H1 (cell line): ENCODE results near the gene ANAPC5. TPM values are rescaled to one million over a fixed set of nuclear protein-coding genes. Genes with fewer than 3 reads are reported as not detected.

Source experiments
- CBX5 ChIP-seq: fragments of 300-800, 300-1000 bp; sonication (generic); IDR thresholded peaks from 2 replicates; pipeline ENCODE4 v1.7.1; 2016; ENCODE audit warnings: antibody characterized with exemption, low read length, low read depth
- CHD1 ChIP-seq: IDR thresholded peaks from 2 replicates; pipeline ENCODE4 v1.6.1; 2012; ENCODE audit warnings: low read depth, low read length, improper control_type of control experiment
- CREB1 ChIP-seq: IDR thresholded peaks from 2 replicates; pipeline ENCODE4 v1.6.1; 2012; ENCODE audit warnings: inconsistent platforms
- EGR1 ChIP-seq: IDR thresholded peaks from 2 replicates; pipeline ENCODE4 v1.6.1; 2011; ENCODE audit warnings: low read depth, low read length, borderline replicate concordance
- EP300 ChIP-seq, 2 experiments: IDR thresholded peaks; 1 replicate in 1 of 2; 2 replicates in 1 of 2; pipeline ENCODE4 v1.6.1; 2011 to 2012; ENCODE audit warnings: low read depth in 2 of 2, low read length in 2 of 2, mild to moderate bottlenecking in 2 of 2, borderline replicate concordance in 1 of 2, inconsistent platforms in 1 of 2, moderate library complexity in 1 of 2
- JUN ChIP-seq: IDR thresholded peaks from 2 replicates; pipeline ENCODE4 v1.6.1; 2011; ENCODE audit warnings: low read depth, mild to moderate bottlenecking, improper control_type of control experiment, low read length
- KDM4A ChIP-seq: IDR thresholded peaks from one replicate; pipeline ENCODE4 v1.7.1; 2012; ENCODE audit warnings: low read depth, mild to moderate bottlenecking, moderate library complexity, low read length, inconsistent platforms; ENCODE audit not compliant: severe bottlenecking
- KDM5A ChIP-seq: fragments of 200-600 bp; IDR thresholded peaks from 2 replicates; pipeline ENCODE4 v1.7.1; 2012; ENCODE audit warnings: mild to moderate bottlenecking, low read length, inconsistent platforms, mixed read lengths
- NANOG ChIP-seq: IDR thresholded peaks from 2 replicates; pipeline ENCODE4 v1.6.1; 2011; ENCODE audit warnings: low read length, low read depth, mild to moderate bottlenecking, inconsistent platforms; ENCODE audit not compliant: insufficient read depth, poor library complexity, severe bottlenecking
- NRF1 ChIP-seq: IDR thresholded peaks from 2 replicates; pipeline ENCODE4 v1.6.1; 2011; ENCODE audit warnings: mild to moderate bottlenecking, low read depth, low read length, improper control_type of control experiment
- RFX5 ChIP-seq: IDR thresholded peaks from 2 replicates; pipeline ENCODE4 v1.6.1; 2011; ENCODE audit warnings: low read depth, low read length, improper control_type of control experiment, borderline replicate concordance
- RNF2 ChIP-seq: fragments of 200-900, 300-1000 bp; sonication (generic); IDR thresholded peaks from 2 replicates; pipeline ENCODE4 v1.7.1; 2016; ENCODE audit warnings: borderline replicate concordance, low read depth, mild to moderate bottlenecking, antibody characterized with exemption, low read length; ENCODE audit not compliant: poor library complexity, severe bottlenecking; ENCODE audit errors: missing control alignments
- SIRT6 ChIP-seq: IDR thresholded peaks from one replicate; pipeline ENCODE4 v1.7.1; 2012; ENCODE audit warnings: low read length, inconsistent platforms
- SP4 ChIP-seq: IDR thresholded peaks from 2 replicates; pipeline ENCODE4 v1.6.1; 2012; ENCODE audit warnings: low read length, inconsistent platforms
- SRF ChIP-seq: IDR thresholded peaks from 2 replicates; pipeline ENCODE4 v1.6.1; 2011; ENCODE audit warnings: mild to moderate bottlenecking, low read depth, low read length, moderate library complexity
- TBP ChIP-seq: IDR thresholded peaks from 2 replicates; pipeline ENCODE4 v1.6.1; 2011; ENCODE audit warnings: low read depth, low read length, improper control_type of control experiment
- TEAD4 ChIP-seq: IDR thresholded peaks from 2 replicates; pipeline ENCODE4 v1.6.1; 2012; ENCODE audit warnings: low read depth, low read length, inconsistent platforms, mixed read lengths
- ZNF274 ChIP-seq: IDR thresholded peaks from 2 replicates; pipeline ENCODE4 v1.7.0; 2012; ENCODE audit warnings: low read length, borderline replicate concordance; ENCODE audit errors: extremely low read depth
- polyA plus RNA-seq, 7 experiments: library from polyadenylated mRNA; depleted of rRNA in 3 of 7; stranded (reverse) in 5 of 7; unstranded in 2 of 7; fragments of >200 nt in 5 of 7; fragments of 200-250 nt in 2 of 7; gene quantifications; 1 replicate in 5 of 7; 2 replicates in 1 of 7; 4 replicates in 1 of 7; pipeline versions ENCODE4 v1.2.1 to v1.2.3, GENCODE V29; 2011 to 2013; ENCODE audit warnings: missing spikeins in 2 of 7, mixed read lengths in 2 of 7
- total RNA-seq: library from RNA; stranded (reverse); fragmentation: NEBNext Ultra II Directional; extraction: Animal tissue kit (Norgen Biotek cat#: 25700); gene quantifications from 2 replicates; pipeline ENCODE4 v1.2.1, GENCODE V29; 2021
- TF ChIP-seq, protein P1 (sequence below): IDR thresholded peaks from 2 replicates; pipeline ENCODE4 v1.6.1; 2012; ENCODE audit warnings: low read length, inconsistent platforms
- TF ChIP-seq, protein P2 (sequence below): IDR thresholded peaks from 2 replicates; pipeline ENCODE4 v1.6.1; 2012; ENCODE audit warnings: inconsistent platforms
- TF ChIP-seq, protein P3 (sequence below): IDR thresholded peaks from 2 replicates; pipeline ENCODE4 v1.6.1; 2011; ENCODE audit warnings: low read depth, mild to moderate bottlenecking, low read length; ENCODE audit not compliant: insufficient read depth

ANAPC5 gene
- total and polyA plus RNA-seq, 2 of the 8 experiments (the other 6 are each of a cell fraction or from before 2014, with no cell fraction given) = 103 to 127 TPM

DNA sequence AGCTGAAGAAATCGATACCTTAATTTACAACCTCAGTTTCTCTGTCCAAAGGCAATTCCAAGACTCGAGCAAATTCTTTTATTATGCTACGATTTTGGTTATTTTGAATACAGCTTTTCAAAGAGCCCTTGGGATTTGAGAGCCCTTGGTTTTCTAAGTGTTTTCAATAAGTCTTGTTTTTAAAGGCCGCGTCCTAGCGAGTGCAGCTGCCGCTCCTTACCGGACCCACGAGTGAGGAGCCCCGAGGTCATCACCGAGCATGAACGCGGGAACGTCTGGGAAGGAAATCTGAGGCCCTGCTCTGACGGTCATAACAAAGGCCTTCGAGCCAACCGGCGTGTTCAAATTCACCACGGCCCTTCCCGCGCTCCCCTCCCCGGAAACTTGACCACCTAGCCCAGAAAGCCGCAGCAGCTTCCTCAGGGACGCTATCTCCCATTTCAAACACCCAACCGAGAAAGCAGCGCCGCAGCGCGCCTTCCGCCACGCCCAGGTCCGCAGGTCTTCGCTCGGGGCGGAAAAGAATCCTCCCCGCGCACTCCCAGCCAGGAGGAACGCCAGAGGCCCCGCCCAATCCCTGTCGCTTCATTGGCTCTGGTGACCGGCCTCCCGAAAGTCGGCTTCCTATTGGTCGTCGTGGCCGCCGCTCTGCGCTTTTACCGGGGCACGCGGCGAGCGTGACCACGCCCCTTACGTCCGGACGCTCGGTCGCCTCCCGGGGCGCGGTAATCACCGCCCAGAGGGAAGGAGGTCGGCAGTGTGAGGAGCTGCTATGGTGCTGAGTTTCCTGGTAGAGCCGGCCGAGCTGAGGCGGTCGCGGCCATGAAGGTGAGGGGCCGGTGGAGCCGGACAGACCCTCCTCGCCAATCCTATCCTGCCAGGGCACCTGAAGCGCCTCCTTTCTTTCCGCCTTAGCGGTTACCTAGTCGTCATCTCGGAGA lies 47.5 kb upstream of the ANAPC5 start, which contains the start of gene RNF34 (continued):
- TF ChIP-seq SRF (no peak), KDM5A (no peak), RNF2 (no peak), EGR1 (no peak), NRF1 (peak; percentile 22; the same call in 1 of the 2 replicates), RFX5 (no peak), TBP (peak; percentile 94), CBX5 (no peak), SP4 (no peak), KDM4A (peak; percentile 96), ZNF274 (no peak), EP300 (IDR thresholded peaks at IDR 0.05; ENCODE audit: borderline replicate concordance in 1 of 2, low read depth in 2 of 2, low read length in 2 of 2) (no peak), CHD1 (no peak; the same call in 1 of the 2 replicates), JUN (no peak), CREB1 (peak; percentile 73), SIRT6 (no peak), NANOG (peak; percentile 91), TEAD4 (no peak)
- TF ChIP-seq, protein P1, sequence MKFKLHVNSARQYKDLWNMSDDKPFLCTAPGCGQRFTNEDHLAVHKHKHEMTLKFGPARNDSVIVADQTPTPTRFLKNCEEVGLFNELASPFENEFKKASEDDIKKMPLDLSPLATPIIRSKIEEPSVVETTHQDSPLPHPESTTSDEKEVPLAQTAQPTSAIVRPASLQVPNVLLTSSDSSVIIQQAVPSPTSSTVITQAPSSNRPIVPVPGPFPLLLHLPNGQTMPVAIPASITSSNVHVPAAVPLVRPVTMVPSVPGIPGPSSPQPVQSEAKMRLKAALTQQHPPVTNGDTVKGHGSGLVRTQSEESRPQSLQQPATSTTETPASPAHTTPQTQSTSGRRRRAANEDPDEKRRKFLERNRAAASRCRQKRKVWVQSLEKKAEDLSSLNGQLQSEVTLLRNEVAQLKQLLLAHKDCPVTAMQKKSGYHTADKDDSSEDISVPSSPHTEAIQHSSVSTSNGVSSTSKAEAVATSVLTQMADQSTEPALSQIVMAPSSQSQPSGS = no peak
- TF ChIP-seq, protein P2, sequence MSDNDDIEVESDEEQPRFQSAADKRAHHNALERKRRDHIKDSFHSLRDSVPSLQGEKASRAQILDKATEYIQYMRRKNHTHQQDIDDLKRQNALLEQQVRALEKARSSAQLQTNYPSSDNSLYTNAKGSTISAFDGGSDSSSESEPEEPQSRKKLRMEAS = peak; percentile 53
- TF ChIP-seq, protein P3, sequence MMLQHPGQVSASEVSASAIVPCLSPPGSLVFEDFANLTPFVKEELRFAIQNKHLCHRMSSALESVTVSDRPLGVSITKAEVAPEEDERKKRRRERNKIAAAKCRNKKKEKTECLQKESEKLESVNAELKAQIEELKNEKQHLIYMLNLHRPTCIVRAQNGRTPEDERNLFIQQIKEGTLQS = no peak
